Measurements from ENCODE around the gene NRIP2.

Gene NRIP2

DNA sequence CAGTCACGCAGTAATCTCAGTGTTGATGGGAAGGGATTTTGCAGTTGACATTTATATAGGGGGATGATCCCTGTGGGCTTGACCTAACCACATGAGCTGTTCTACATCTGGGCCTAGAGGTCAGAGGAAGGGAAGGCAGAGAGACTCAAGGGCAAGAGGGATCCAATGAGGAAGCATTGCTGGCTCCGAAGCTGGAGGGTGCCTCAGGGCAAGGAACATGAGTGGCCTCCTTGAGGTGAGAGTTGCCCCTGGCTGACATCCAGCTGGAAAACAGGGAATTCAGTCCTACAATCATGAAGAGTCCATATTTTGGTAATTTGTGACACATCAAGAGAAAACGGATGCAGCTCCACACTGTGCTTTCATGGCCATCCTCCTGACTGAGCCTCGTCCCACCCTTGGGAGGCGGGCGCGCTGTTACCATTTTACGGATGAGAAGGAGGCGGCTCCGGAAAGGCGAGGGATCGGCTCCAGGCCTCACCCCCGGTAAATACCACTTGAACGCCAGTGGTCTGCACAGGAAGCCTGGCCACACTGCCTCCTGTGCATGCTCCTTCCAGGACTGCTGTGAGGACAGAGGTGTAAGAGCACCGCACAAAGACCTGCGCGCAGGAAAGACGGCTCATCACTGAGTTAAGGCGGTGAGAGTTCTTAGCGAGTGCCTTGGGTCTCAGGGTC lies 58.6 kb downstream of the NRIP2 start:
- Histone ChIP-seq H3K4me1 (ENCODE audit: control insufficient read depth in 1 of 2, insufficient read depth in 2 of 2, low read length in 2 of 2) (no peaks in the 10 kb centered on the region), H3K9me3 (ENCODE audit: control insufficient read depth in 1 of 2, low read length in 2 of 2) (no peaks in the 10 kb centered on the region), H3K27me3 (ENCODE audit: control insufficient read depth in 1 of 2, insufficient read depth in 2 of 2, low read length in 2 of 2) (no peaks in the 10 kb centered on the region), H3K27ac (ENCODE audit: low read depth, low read length) (no peak overlapping the region), H3K4me3 (ENCODE audit: low read depth in 1 of 2, low read length in 2 of 2) (no peak overlapping the region), H3K9ac (ENCODE audit: low read depth in 1 of 2, low read length in 2 of 2) (no peak overlapping the region), H3K36me3 (ENCODE audit: control insufficient read depth in 1 of 2, insufficient read depth in 2 of 2, low read length in 2 of 2) (no peaks in the 10 kb centered on the region)

DNA sequence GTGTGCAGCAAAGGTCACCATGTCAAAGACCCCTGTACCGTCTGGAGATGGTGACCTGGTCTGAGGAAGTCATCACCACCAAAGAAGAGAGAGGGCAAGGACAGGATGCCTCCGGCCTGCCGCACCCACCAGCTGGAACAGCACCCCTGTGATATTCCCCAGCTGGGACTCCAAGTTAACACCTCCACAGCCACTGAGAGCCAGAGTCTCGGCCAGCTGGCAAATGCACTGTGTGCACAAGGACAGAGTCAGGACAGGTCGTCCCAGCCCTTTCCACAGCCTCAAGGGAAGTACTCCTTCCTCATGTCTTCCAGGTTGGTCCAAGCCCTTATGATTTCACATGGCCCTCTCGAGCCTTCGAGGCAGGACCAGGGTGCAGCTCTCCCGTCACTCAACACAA lies 59.4 kb downstream of the NRIP2 start:
- Histone ChIP-seq H3K9ac (ENCODE audit: low read depth in 1 of 2, low read length in 2 of 2) (no peak overlapping the region), H3K27ac (ENCODE audit: low read depth, low read length) (no peak overlapping the region), H3K27me3 (ENCODE audit: control insufficient read depth in 1 of 2, insufficient read depth in 2 of 2, low read length in 2 of 2) (no peaks in the 10 kb centered on the region), H3K4me1 (ENCODE audit: control insufficient read depth in 1 of 2, insufficient read depth in 2 of 2, low read length in 2 of 2) (no peaks in the 10 kb centered on the region), H3K36me3 (ENCODE audit: control insufficient read depth in 1 of 2, insufficient read depth in 2 of 2, low read length in 2 of 2) (no peaks in the 10 kb centered on the region), H3K4me3 (ENCODE audit: low read depth in 1 of 2, low read length in 2 of 2) (no peak overlapping the region), H3K9me3 (ENCODE audit: control insufficient read depth in 1 of 2, low read length in 2 of 2) (no peaks in the 10 kb centered on the region)
